Smooth muscle cell (in vitro differentiated cells): ENCODE data around the gene FGD5. TPM values are rescaled to one million over a fixed set of nuclear protein-coding genes. Genes with fewer than 3 reads are reported as not detected.

Experiments used
- DNase-seq: peaks from one replicate; lab custom pipeline; 2025; ENCODE audit not compliant: unreplicated experiment; lab: John Stamatoyannopoulos, UW
- H2AFZ ChIP-seq: fragments of 200-600 bp; sonication (generic); 2 replicates; pipeline ENCODE4 v1.6.0; 2016; ENCODE audit warnings: antibody characterized with exemption, low read depth, mild to moderate bottlenecking
- H3F3A ChIP-seq: fragments of 200-600 bp; sonication (generic); 2 replicates; pipeline ENCODE4 v1.6.0; 2017; ENCODE audit warnings: antibody characterized with exemption, low read depth
- H3K27ac ChIP-seq: fragments of 200-600 bp; sonication (generic); 2 replicates; pipeline ENCODE4 v1.5.1; 2016; ENCODE audit warnings: low read depth, mild to moderate bottlenecking
- H3K27me3 ChIP-seq: fragments of 200-600 bp; sonication (generic); 2 replicates; pipeline ENCODE4 v1.6.1; 2016; ENCODE audit warnings: low read depth, mild to moderate bottlenecking
- H3K36me3 ChIP-seq: fragments of 200-600 bp; sonication (generic); 2 replicates; pipeline ENCODE4 v1.5.1; 2016; ENCODE audit warnings: low read depth
- H3K4me1 ChIP-seq: fragments of 200-600 bp; sonication (generic); 2 replicates; pipeline ENCODE4 v1.5.1; 2016; ENCODE audit warnings: low read depth
- H3K4me2 ChIP-seq: fragments of 200-600 bp; sonication (generic); 2 replicates; pipeline ENCODE4 v1.6.0; 2016; ENCODE audit warnings: mild to moderate bottlenecking
- H3K4me3 ChIP-seq: fragments of 200-600 bp; sonication (generic); 2 replicates; pipeline ENCODE4 v1.5.1; 2016; ENCODE audit warnings: mild to moderate bottlenecking
- H3K79me2 ChIP-seq: fragments of 200-600 bp; sonication (generic); 2 replicates; pipeline ENCODE4 v1.6.0; 2016; ENCODE audit warnings: low read depth, mild to moderate bottlenecking
- H3K9ac ChIP-seq: fragments of 200-600 bp; sonication (generic); 2 replicates; pipeline ENCODE4 v1.6.0; 2016; ENCODE audit warnings: low read depth
- H3K9me3 ChIP-seq: fragments of 200-600 bp; sonication (generic); replicated peaks from 2 replicates; pipeline ENCODE4 v1.5.1; 2016; ENCODE audit warnings: low read depth
- H4K20me1 ChIP-seq: fragments of 200-600 bp; sonication (generic); 2 replicates; pipeline ENCODE4 v1.6.0; 2016; ENCODE audit warnings: low read depth
- CTCF ChIP-seq: fragments of 200-600 bp; sonication (generic); IDR thresholded peaks from 2 replicates; pipeline ENCODE4 v1.5.1; 2017; ENCODE audit warnings: borderline replicate concordance, mild to moderate bottlenecking, antibody characterized with exemption; ENCODE audit not compliant: insufficient read depth, poor library complexity, severe bottlenecking
- WGBS: methylation state at CpG from one replicate; pipeline ENCODE4 v1.1.7; 2016; ENCODE audit warnings: low lambda C conversion rate; 5-methylcytosine and 5-hydroxymethylcytosine counted together
- polyA plus RNA-seq: library from polyadenylated mRNA; unstranded; fragments of >200 nt; fragmentation: Nextera tagmentation; extraction: Ambion mirVana; gene quantifications from 2 replicates; pipeline ENCODE4 v1.2.1, GENCODE V29; 2016
- total RNA-seq: library from RNA; depleted of rRNA; stranded (reverse); fragments of >200 nt; gene quantifications from 2 replicates; pipeline ENCODE4 v1.2.3, GENCODE V29; 2014

Gene FGD5
- total and polyA plus RNA-seq, 2 experiments from 2014 or later: 0.63 to 0.71 TPM

- no peak for TF ChIP-seq CTCF
- no peak for DNase-seq
- H3K4me2 ChIP-seq: no peak overlapping the region
- H3K9me3 ChIP-seq: no peaks in the 10 kb centered on the region
- H3K27me3 ChIP-seq: no peaks in the 10 kb centered on the region
- no peak overlapping the region for H3K9ac ChIP-seq
- WGBS: 88% methylated on average over 7 of the region's 7 CpGs
- H4K20me1 ChIP-seq: no peaks in the 10 kb centered on the region
- H2AFZ ChIP-seq: no peak overlapping the region
- H3F3A ChIP-seq: no peaks in the 10 kb centered on the region
- H3K4me1 ChIP-seq: no peaks in the 10 kb centered on the region
- H3K27ac ChIP-seq: no peak overlapping the region
- no peak overlapping the region for H3K4me3 ChIP-seq
- H3K79me2 ChIP-seq: no peaks in the 10 kb centered on the region
- no peaks in the 10 kb centered on the region for H3K36me3 ChIP-seq
Observed at GRCh38 chr3:14877469-14877868, 58.7 kb downstream of the FGD5 start.

- no peak overlapping the region for H3K27ac ChIP-seq
- H3K36me3 ChIP-seq: no peaks in the 10 kb centered on the region
- H4K20me1 ChIP-seq: no peaks in the 10 kb centered on the region
- H3K9me3 ChIP-seq: no peaks in the 10 kb centered on the region
- H3K4me3 ChIP-seq: no peak overlapping the region
- DNase-seq: no peak
- no peaks in the 10 kb centered on the region for H3F3A ChIP-seq
- WGBS: 74% methylated on average over 12 of the region's 12 CpGs
- no peak for TF ChIP-seq CTCF
- H3K79me2 ChIP-seq: no peaks in the 10 kb centered on the region
- no peak overlapping the region for H3K9ac ChIP-seq
- no peak overlapping the region for H3K4me2 ChIP-seq
- H3K27me3 ChIP-seq: no peaks in the 10 kb centered on the region
- H2AFZ ChIP-seq: no peak overlapping the region
- H3K4me1 ChIP-seq: no peaks in the 10 kb centered on the region
Observed at GRCh38 chr3:14879211-14879874, 60.6 kb downstream of the FGD5 start.

- Histone ChIP-seq H3K4me1 (no peaks in the 10 kb centered on the region), H3K27me3 (no peaks in the 10 kb centered on the region), H2AFZ (no peak overlapping the region), H3K79me2 (no peaks in the 10 kb centered on the region), H3K4me2 (no peak overlapping the region), H3K27ac (no peak overlapping the region), H3K9me3 (no peaks in the 10 kb centered on the region), H3K36me3 (no peaks in the 10 kb centered on the region), H3F3A (no peaks in the 10 kb centered on the region), H3K9ac (no peak overlapping the region), H4K20me1 (no peaks in the 10 kb centered on the region), H3K4me3 (no peak overlapping the region)
- 84% methylated on average over 10 of the region's 10 CpGs for WGBS
- no peak for TF ChIP-seq CTCF
- DNase-seq: no peak
Observed at GRCh38 chr3:14880447-14881106, 61.8 kb downstream of the FGD5 start.
